ENCODE data around the gene NDUFAF5.

Gene NDUFAF5

GRCh38 chr20:13791540-13792459, 7.0 kb downstream of the NDUFAF5 start:
- no peak overlapping the region for H3K4me3 ChIP-seq (ENCODE audit: low read depth, low read length)
- TF ChIP-seq, protein P1, sequence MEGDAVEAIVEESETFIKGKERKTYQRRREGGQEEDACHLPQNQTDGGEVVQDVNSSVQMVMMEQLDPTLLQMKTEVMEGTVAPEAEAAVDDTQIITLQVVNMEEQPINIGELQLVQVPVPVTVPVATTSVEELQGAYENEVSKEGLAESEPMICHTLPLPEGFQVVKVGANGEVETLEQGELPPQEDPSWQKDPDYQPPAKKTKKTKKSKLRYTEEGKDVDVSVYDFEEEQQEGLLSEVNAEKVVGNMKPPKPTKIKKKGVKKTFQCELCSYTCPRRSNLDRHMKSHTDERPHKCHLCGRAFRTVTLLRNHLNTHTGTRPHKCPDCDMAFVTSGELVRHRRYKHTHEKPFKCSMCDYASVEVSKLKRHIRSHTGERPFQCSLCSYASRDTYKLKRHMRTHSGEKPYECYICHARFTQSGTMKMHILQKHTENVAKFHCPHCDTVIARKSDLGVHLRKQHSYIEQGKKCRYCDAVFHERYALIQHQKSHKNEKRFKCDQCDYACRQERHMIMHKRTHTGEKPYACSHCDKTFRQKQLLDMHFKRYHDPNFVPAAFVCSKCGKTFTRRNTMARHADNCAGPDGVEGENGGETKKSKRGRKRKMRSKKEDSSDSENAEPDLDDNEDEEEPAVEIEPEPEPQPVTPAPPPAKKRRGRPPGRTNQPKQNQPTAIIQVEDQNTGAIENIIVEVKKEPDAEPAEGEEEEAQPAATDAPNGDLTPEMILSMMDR (IDR thresholded peaks at IDR 0.05; ENCODE audit: borderline replicate concordance, insufficient read depth, low read depth, low read length), result no peak

GRCh38 chr20:13793001-13793400, 8.2 kb downstream of the NDUFAF5 start:
- TF ChIP-seq, protein P1 (IDR thresholded peaks at IDR 0.05; ENCODE audit: borderline replicate concordance, insufficient read depth, low read depth, low read length), result no peak
- no peak overlapping the region for H3K4me3 ChIP-seq (ENCODE audit: low read depth, low read length)

- TF ChIP-seq, protein P1 (IDR thresholded peaks at IDR 0.05; ENCODE audit: borderline replicate concordance, insufficient read depth, low read depth, low read length), result no peak
- H3K4me3 ChIP-seq (ENCODE audit: low read depth, low read length), result no peak overlapping the region
These were observed 9.8 kb downstream of the NDUFAF5 start for GRCh38 chr20:13794667-13795066.

DNA sequence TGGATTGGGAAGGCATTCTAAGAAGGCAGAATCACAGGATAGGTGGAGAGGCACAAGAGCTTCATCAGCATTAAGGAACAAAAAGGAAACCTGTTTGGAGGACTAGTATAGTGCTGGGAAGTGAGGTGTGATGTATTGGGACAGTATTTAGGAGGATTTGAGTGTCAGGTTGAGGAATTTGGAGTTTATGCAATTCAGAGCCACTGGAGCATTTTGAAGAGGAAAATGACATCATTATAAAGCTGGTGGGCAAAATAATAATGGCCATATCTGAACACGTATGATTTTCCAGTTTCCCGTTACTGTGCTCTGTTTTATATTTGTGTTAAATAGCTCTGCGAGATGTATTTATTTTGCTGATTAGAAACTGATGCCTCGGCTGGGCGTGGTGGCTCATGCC, 14.2 kb downstream of the NDUFAF5 start:
- H3K4me3 ChIP-seq (ENCODE audit: low read depth, low read length), result no peak overlapping the region
- TF ChIP-seq, protein P1 (IDR thresholded peaks at IDR 0.05; ENCODE audit: borderline replicate concordance, insufficient read depth, low read depth, low read length), result no peak

DNA sequence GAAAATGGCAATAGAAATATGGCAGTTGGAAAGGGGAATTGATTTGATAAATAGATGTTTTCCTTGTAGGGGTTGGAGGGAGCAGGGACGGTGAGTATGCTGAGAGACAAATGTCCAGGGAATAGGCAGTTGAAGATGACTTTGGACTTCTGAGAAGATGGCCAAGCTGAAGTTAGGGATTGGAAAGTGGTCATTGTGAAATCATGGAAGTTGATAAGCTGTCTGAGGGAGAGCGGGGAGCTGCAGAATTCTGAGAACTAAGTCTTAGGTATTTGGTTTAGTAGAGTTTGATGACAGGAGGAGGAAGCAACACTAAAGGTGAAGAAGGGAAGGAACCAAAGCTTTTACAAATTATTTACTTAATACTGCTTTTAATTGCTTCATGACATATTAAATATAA, 15.1 kb downstream of the NDUFAF5 start:
- TF ChIP-seq, protein P1 (IDR thresholded peaks at IDR 0.05; ENCODE audit: borderline replicate concordance, insufficient read depth, low read depth, low read length), result no peak

GRCh38 chr20:13800728-13801134, 15.9 kb downstream of the NDUFAF5 start:
- H3K4me3 ChIP-seq (ENCODE audit: low read depth, low read length), result no peak overlapping the region
- TF ChIP-seq, protein P1 (IDR thresholded peaks at IDR 0.05; ENCODE audit: borderline replicate concordance, insufficient read depth, low read depth, low read length), result no peak

More for the DNA sequence above, 15.1 kb downstream of the NDUFAF5 start:
- no peak overlapping the region for H3K4me3 ChIP-seq (ENCODE audit: low read depth, low read length)

DNA sequence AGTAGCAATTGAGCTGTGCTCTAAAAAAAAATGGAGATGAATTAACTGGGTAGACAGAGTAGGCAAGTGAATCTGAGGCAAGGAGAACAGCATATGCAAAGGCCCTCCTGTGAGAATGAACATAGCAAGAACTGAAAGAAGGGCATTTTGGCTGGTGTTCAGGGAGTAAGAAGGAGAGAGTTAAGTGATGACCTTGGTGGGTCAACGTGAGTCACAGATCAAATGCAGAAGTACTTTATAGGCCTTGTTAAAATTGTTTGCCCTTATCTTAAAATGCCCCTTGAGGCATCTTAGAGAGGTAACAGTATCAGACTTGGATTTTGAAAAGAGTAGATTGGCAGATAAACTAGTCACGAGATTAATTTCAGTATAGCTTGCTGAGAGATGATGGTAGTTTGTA, 24.5 kb downstream of the NDUFAF5 start:
- no peak overlapping the region for H3K4me3 ChIP-seq (ENCODE audit: low read depth, low read length)
- TF ChIP-seq, protein P1 (IDR thresholded peaks at IDR 0.05; ENCODE audit: borderline replicate concordance, insufficient read depth, low read depth, low read length), result no peak
